SK-N-DZ (cell line): ENCODE results near the gene METAP1D.
A peak's percentile ranks its signal among the peaks of the same experiment; 100 is the strongest.
"Not testable (repeated sequence)": the region's sequence is repeated elsewhere in the genome, so short reads cannot be mapped to it uniquely, and the experiment has no call there.

Experiments used
- DNase-seq: peaks from one replicate; pipeline ENCODE4 v3.0.0-alpha.2; 2015; ENCODE audit warnings: low spot score

METAP1D gene

GRCh38 chr2:172101821-172102390 lies 102.2 kb downstream of the METAP1D start:
- DNase-seq = no peak

- peak; percentile 91 for DNase-seq
Measured at GRCh38 chr2:172102391-172103359, 102.9 kb downstream of the METAP1D start, which contains the start of gene DLX2. Gene DLX2, minus strand, starts transcription at chr2:172102900. Its CDS starts 362 bp downstream, at chr2:172102538.

GRCh38 chr2:172103471-172104272 lies 103.9 kb downstream of the METAP1D start:
- DNase-seq = peak; percentile 76

GRCh38 chr2:172105471-172106107 lies 105.8 kb downstream of the METAP1D start:
- DNase-seq = no peak

- no peak for DNase-seq
Measured at GRCh38 chr2:172106108-172106961, 106.6 kb downstream of the METAP1D start.

GRCh38 chr2:172107690-172108586 lies 108.2 kb downstream of the METAP1D start:
- DNase-seq = no peak

GRCh38 chr2:172108587-172108930 lies 108.8 kb downstream of the METAP1D start:
- DNase-seq = no peak

- DNase-seq = no peak
Measured at GRCh38 chr2:172109256-172109987, 109.7 kb downstream of the METAP1D start.

- DNase-seq = no peak
Measured at GRCh38 chr2:172109988-172110811, 110.4 kb downstream of the METAP1D start.

- peak; percentile 45 for DNase-seq
Measured at GRCh38 chr2:172113617-172114016, 113.9 kb downstream of the METAP1D start.

GRCh38 chr2:172114176-172114575 lies 114.4 kb downstream of the METAP1D start:
- DNase-seq = not testable (repeated sequence)

GRCh38 chr2:172114579-172114978 lies 114.8 kb downstream of the METAP1D start:
- no peak for DNase-seq

- DNase-seq = no peak
Measured at GRCh38 chr2:172116107-172116506, 116.4 kb downstream of the METAP1D start.

- DNase-seq = no peak
Measured at GRCh38 chr2:172119089-172119488, 119.3 kb downstream of the METAP1D start.

- DNase-seq = no peak
Measured at GRCh38 chr2:172120118-172120517, 120.4 kb downstream of the METAP1D start.

GRCh38 chr2:172128484-172128883 lies 128.7 kb downstream of the METAP1D start:
- no peak for DNase-seq

- no peak for DNase-seq
Measured at GRCh38 chr2:172129404-172129803, 129.7 kb downstream of the METAP1D start.
